OCI-LY7 (cell line): ENCODE data around the gene PER3. TPM values are rescaled to one million over a fixed set of nuclear protein-coding genes. Genes with fewer than 3 reads are reported as not detected.

ENCODE experiments used
- BruUV-seq: library from RNA; stranded (reverse); fragments of 400-500 nt; replicated peaks from 2 replicates; lab custom pipeline; 2021; lab: Mats Ljungman, UMichigan
- CTCF ChIA-PET: fragments of 300-600 bp; sonication (Branson Sonifier 250); formaldehyde crosslinking; loops from one replicate; lab custom pipeline; 2022; ENCODE audit warnings: antibody characterized with exemption; ENCODE audit not compliant: unreplicated experiment; lab: Charles Lee
- POLR2A ChIA-PET: fragments of 300-600 bp; sonication (Branson Sonifier 250); formaldehyde crosslinking; loops from one replicate; lab custom pipeline; 2022; ENCODE audit warnings: antibody characterized with exemption; lab: Charles Lee
- DNase-seq: peaks from one replicate; pipeline ENCODE4 v3.0.0-alpha.2; 2015; ENCODE audit warnings: low spot score
- H2AFZ ChIP-seq: fragments of 200-600 bp; sonication (generic), shearing (Covaris generic); 2 replicates; pipeline ENCODE4 v1.6.1; 2014; ENCODE audit warnings: mild to moderate bottlenecking, antibody characterized with exemption, low read length, moderate library complexity
- H3K27ac ChIP-seq: fragments of 200-600 bp; sonication (generic); 2 replicates; pipeline ENCODE4 v1.5.1; 2014; ENCODE audit warnings: mixed run types, low read depth, mild to moderate bottlenecking, moderate library complexity, low read length, inconsistent platforms; ENCODE audit not compliant: poor library complexity, severe bottlenecking
- H3K36me3 ChIP-seq: fragments of 200-600 bp; sonication (generic); 2 replicates; pipeline ENCODE4 v1.6.1; 2014; ENCODE audit warnings: mild to moderate bottlenecking, antibody characterized with exemption, low read length, moderate library complexity, mixed read lengths; ENCODE audit not compliant: insufficient read depth
- H3K4me1 ChIP-seq: fragments of 200-600 bp; sonication (generic); 2 replicates; pipeline ENCODE4 v1.5.1; 2014; ENCODE audit warnings: mild to moderate bottlenecking, low read length; ENCODE audit not compliant: insufficient read depth, poor library complexity, severe bottlenecking
- H3K4me2 ChIP-seq: fragments of 200-600 bp; sonication (generic); 2 replicates; pipeline ENCODE4 v1.6.1; 2014; ENCODE audit warnings: mild to moderate bottlenecking, low read length
- H3K4me3 ChIP-seq: fragments of 200-600 bp; sonication (generic); 2 replicates; pipeline ENCODE4 v1.5.1; 2014; ENCODE audit warnings: mild to moderate bottlenecking, low read depth, low read length; ENCODE audit not compliant: poor library complexity, severe bottlenecking
- H3K79me2 ChIP-seq: fragments of 200-600 bp; sonication (generic); 2 replicates; pipeline ENCODE4 v1.6.1; 2016; ENCODE audit warnings: low read depth, mild to moderate bottlenecking, low read length, moderate library complexity, mixed read lengths; ENCODE audit not compliant: insufficient read depth
- H3K9me2 ChIP-seq: fragments of 200-600 bp; sonication (generic); 2 replicates; pipeline ENCODE4 v1.6.1; 2016; ENCODE audit warnings: mild to moderate bottlenecking, low read length, mixed read lengths; ENCODE audit not compliant: insufficient read depth
- H3K9me3 ChIP-seq: fragments of 200-600 bp; sonication (generic); 2 replicates; pipeline ENCODE4 v1.6.1; 2014; ENCODE audit warnings: mild to moderate bottlenecking, mixed run types, low read length, mixed read lengths
- H4K20me1 ChIP-seq: fragments of 200-600 bp; sonication (generic); 2 replicates; pipeline ENCODE4 v1.6.1; 2014; ENCODE audit warnings: mild to moderate bottlenecking, antibody characterized with exemption, low read length, moderate library complexity, mixed read lengths; ENCODE audit not compliant: insufficient read depth
- EZH2phosphoT487 ChIP-seq: fragments of 200-600 bp; sonication (generic); IDR thresholded peaks from 2 replicates; pipeline ENCODE4 v1.6.1; 2018; ENCODE audit warnings: low read depth, borderline replicate concordance, mild to moderate bottlenecking, mixed run types, antibody characterized with exemption, low read length, moderate library complexity, mixed read lengths
- intact Hi-C: fragments of 100-400 bp; cut with micrococcal nuclease; formaldehyde crosslinking; loops from one replicate; pipeline ENCODE4 v1.10.0; 2022; ENCODE audit not compliant: unreplicated experiment
- total RNA-seq, 2 experiments: library from RNA; depleted of rRNA in 1 of 2; stranded (reverse); fragments of >200 nt in 1 of 2; shearing (Covaris generic) in 1 of 2; gene quantifications; 2 replicates each; pipeline ENCODE4 v1.2.3, GENCODE V29; 2014 to 2022
- TF ChIP-seq, protein P1 (sequence below): fragments of 200-600 bp; sonication (generic); conservative IDR thresholded peaks from 2 replicates; pipeline ENCODE4 v1.5.1; 2014; ENCODE audit warnings: mild to moderate bottlenecking, antibody characterized with exemption, low read length, moderate library complexity, mixed read lengths

PER3 gene
- total RNA-seq, 2 experiments from 2014 or later = 9.0 to 13.1 TPM

- Histone ChIP-seq H3K4me2 (no peak overlapping the region), H3K36me3 (peaks cover 15% of the 10 kb centered on the region; the same call in 1 of the 2 replicates), H3K27ac (no peak overlapping the region), H3K9me2 (no peaks in the 10 kb centered on the region), H3K4me1 (peaks cover 8% of the 10 kb centered on the region), H3K79me2 (no peaks in the 10 kb centered on the region), H3K4me3 (no peak overlapping the region), H3K9me3 (no peaks in the 10 kb centered on the region), H2AFZ (no peak overlapping the region), H4K20me1 (no peaks in the 10 kb centered on the region)
- no TSS peak for BruUV-seq
- no peak for TF ChIP-seq EZH2phosphoT487
- TF ChIP-seq, protein P1, sequence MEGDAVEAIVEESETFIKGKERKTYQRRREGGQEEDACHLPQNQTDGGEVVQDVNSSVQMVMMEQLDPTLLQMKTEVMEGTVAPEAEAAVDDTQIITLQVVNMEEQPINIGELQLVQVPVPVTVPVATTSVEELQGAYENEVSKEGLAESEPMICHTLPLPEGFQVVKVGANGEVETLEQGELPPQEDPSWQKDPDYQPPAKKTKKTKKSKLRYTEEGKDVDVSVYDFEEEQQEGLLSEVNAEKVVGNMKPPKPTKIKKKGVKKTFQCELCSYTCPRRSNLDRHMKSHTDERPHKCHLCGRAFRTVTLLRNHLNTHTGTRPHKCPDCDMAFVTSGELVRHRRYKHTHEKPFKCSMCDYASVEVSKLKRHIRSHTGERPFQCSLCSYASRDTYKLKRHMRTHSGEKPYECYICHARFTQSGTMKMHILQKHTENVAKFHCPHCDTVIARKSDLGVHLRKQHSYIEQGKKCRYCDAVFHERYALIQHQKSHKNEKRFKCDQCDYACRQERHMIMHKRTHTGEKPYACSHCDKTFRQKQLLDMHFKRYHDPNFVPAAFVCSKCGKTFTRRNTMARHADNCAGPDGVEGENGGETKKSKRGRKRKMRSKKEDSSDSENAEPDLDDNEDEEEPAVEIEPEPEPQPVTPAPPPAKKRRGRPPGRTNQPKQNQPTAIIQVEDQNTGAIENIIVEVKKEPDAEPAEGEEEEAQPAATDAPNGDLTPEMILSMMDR = no peak
- intact Hi-C loops = no loop called here
- ChIA-PET POLR2A (no interaction called here), CTCF (no interaction called here)
- no peak for DNase-seq
Observed at GRCh38 chr1:7784492-7785071, 491 bp downstream of the PER3 start.

GRCh38 chr1:7785108-7785507 lies 1.0 kb downstream of the PER3 start:
- intact Hi-C loops = no loop called here
- POLR2A ChIA-PET = no interaction called here
- no TSS peak for BruUV-seq

GRCh38 chr1:7786795-7787194 lies 2.7 kb downstream of the PER3 start:
- Histone ChIP-seq H3K9me2 (no peaks in the 10 kb centered on the region), H3K27ac (no peak overlapping the region), H3K9me3 (peaks cover 4% of the 10 kb centered on the region; the same call in 1 of the 2 replicates), H4K20me1 (no peaks in the 10 kb centered on the region), H2AFZ (no peak overlapping the region), H3K4me3 (no peak overlapping the region), H3K4me2 (no peak overlapping the region), H3K36me3 (no peaks in the 10 kb centered on the region), H3K4me1 (peaks cover 8% of the 10 kb centered on the region), H3K79me2 (no peaks in the 10 kb centered on the region)
- intact Hi-C loops = no loop called here
- TF ChIP-seq, protein P1 = no peak
- no peak for TF ChIP-seq EZH2phosphoT487
- CTCF ChIA-PET = no interaction called here
- no peak for DNase-seq
- BruUV-seq = no TSS peak
- POLR2A ChIA-PET = interaction anchor here (0.7 kb wide), 1 partner anchor 38 kb away, joined by 3 read pairs; no protein-coding TSS in a partner anchor

More at GRCh38 chr1:7785108-7785507, 1.0 kb downstream of the PER3 start:
- H2AFZ ChIP-seq = no peak overlapping the region
- H3K79me2 ChIP-seq = no peaks in the 10 kb centered on the region
- no peak for DNase-seq
- peaks cover 8% of the 10 kb centered on the region for H3K4me1 ChIP-seq
- H3K4me3 ChIP-seq = no peak overlapping the region
- H4K20me1 ChIP-seq = no peaks in the 10 kb centered on the region
- H3K36me3 ChIP-seq = peaks cover 9% of the 10 kb centered on the region; the same call in 1 of the 2 replicates
- H3K9me2 ChIP-seq = no peaks in the 10 kb centered on the region
- no peak overlapping the region for H3K4me2 ChIP-seq
- CTCF ChIA-PET = no interaction called here
- no peak overlapping the region for H3K27ac ChIP-seq
- no peaks in the 10 kb centered on the region; the same call in 1 of the 2 replicates for H3K9me3 ChIP-seq
- TF ChIP-seq, protein P1 = no peak
- no peak for TF ChIP-seq EZH2phosphoT487
